MM.1S (cell line): ENCODE measurements around the gene TMEM200A.

Experiments used
- CTCF ChIP-seq: fragments of 300-600 bp; sonication (generic); IDR thresholded peaks from 2 replicates; pipeline ENCODE4 v1.5.1; 2016; ENCODE audit warnings: antibody characterized with exemption, low read length, mixed read lengths
- EZH2phosphoT487 ChIP-seq: fragments of 300-600 bp; sonication (generic); IDR thresholded peaks from 2 replicates; pipeline ENCODE4 v1.6.1; 2018; ENCODE audit warnings: antibody characterized with exemption, low read length

DNA sequence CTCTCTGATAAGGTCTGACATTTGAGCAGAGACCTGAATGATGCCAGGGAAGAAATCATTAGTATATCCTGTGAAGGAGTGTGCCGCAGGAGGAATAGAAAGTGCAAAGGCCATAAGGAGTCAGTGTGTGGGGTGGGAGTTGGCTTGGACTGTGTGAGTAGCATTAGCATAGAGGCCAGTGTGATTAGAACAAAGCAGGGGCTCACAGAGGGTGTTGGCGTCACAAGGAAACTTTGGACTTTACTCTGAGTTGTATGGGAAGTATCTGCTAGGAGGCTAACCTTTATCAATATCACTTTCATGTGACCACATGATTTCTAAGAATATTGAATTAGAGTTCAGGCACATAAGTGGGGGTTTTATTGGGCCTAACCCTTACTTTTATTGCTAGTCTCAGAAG is 12.1 kb downstream of the TMEM200A start:
- TF ChIP-seq CTCF: no peak
- no peak for TF ChIP-seq EZH2phosphoT487
